Activated CD8-positive, alpha-beta memory T cell treated with anti-CD3 and anti-CD28 coated beads, Interleukin-2, amount 50 U/mL, for 48 hours (primary cell): ENCODE data around the gene NLGN1.

Experiments
- DNase-seq: peaks from one replicate; pipeline ENCODE4 v3.0.0-alpha.2; 2020

The NLGN1 gene

DNA sequence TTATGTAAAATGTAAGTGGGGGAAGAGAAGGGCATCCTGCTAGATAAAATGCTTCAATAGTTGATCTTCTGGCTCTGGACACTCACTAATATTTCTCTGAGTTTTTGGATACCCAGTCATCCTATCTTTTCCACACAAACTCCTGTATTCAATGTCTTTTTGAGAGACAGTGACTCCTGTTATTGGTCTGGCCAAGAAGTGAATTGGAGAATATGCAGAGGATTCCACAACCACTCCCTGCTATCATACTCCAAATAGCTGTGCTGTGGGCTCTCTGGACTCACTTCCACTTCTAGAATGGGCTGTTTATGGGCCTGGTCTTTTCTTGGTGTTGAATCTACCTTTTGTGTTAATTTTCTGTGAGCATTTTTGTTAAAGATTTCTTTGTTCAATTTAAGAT is 376.8 kb downstream of the NLGN1 start:
- DNase-seq, result no peak

DNA sequence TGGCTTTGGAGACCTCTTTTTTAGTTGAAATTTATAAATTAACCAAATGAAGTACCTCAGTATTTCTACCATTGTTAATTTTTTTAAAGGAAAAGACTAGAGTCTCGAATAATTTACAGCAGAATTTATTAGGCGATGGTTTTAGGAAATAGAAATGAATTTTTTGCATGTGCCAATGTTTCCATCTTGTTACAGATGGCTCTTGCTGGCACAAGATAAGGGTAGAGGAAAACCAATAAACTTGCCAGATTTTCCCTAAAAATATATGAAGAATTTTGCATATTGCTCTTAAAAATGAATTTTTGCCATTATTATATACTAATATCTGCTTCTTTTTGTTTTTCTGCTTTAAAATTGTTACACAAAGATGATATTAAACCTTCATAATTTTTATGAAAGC is 380.7 kb downstream of the NLGN1 start:
- DNase-seq, result no peak

DNA sequence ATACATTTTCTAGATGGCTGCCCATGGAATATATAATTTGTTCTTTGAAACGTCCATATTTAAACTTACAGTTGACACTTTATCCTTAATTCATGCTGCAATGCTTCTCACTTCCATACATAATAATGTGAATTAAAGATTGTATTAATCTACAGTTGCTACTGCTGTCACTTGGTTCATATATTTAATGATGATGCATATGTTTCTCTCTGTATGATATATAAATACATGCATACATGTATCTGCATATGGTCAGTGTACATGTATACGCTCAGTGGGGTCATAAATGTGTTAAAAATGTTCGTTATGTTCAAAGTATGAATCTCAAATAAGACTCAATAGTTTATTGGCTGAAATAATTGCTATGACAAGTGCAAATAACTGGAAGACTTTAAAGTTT is 382.5 kb downstream of the NLGN1 start:
- DNase-seq, result no peak

DNA sequence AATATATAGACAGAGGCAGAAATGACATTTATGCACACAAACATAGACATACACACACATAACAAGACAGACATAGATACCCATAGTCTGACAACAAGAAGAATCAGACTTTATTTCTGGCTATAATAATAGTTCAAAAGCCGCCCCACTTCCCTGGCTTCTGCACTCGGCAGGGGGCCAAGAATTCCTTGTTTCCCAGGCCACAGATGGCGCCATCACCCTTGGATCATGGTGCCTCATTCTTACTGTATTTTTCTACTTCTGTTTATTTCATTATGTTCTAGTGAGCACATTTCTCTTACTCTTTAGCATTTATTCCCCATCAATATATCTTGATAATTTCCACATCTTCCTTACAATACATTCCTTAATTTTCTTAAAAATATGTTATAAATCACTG is 387.5 kb downstream of the NLGN1 start:
- DNase-seq, result no peak

DNA sequence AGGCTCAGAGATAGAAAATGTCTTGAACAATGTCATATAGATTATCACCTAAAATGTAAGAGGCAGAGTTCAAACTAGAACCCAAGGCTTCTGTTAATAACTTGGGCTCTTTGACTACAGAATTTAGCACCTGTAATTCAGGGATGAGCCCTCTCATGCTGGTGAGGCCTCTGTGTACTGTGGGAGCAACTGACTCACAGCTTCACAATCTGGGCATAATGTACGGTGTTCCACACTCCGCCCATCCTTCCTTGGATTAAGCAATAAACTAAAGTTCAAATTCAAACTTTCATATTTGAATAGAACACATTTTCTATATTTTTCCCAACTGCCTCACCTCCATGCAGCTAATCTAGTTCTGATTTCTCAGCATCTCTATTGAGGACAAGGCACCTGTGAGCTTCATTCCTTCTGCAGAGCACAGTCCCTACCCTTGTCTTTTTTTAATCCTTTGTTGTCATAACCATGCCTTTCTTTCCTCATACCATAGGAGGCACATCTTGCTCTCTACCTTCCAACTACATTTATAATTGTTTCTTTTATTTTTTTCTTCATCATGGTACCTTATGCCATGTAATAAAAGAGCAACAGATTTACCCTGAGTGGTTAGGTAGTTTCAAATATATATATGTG is 392.1 kb downstream of the NLGN1 start:
- no peak for DNase-seq

DNA sequence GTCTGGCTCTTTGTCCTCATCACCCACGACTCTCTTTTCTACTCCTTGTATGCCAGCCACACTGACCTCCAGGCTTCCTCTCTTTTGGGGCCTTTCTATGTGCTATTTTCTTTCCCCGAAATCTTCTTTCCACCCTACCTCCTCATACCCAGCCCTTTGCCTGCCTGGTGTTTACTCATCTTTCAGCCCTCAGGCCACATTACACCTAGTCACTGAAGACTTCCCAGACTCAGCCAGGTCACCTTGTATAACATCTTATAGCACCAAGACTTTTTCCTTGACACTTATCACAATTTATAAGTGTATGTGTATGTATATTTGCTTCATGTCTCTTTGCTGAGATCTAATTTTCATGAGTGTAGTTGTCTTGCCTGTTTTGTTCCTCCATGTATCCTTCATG is 396.4 kb downstream of the NLGN1 start:
- DNase-seq, result no peak

DNA sequence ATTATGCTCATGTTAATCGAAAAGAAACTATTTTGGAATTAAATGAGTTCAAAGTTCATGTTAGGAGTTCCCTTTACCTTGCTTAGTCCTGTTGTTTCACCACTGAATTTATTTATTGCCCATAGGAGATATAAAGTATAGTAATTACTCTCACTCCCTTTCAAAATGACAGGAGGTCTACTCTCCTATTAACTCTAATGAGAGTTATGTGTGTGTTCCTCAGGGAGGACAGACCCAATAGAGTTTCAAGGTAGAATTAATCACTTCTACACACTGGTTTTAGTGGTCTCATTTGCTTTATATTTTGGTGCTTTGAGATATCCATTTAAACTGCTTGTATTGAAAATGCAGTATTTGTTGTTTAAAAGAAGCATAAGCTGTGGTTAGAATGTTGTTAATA is 398.9 kb downstream of the NLGN1 start:
- no peak for DNase-seq

DNA sequence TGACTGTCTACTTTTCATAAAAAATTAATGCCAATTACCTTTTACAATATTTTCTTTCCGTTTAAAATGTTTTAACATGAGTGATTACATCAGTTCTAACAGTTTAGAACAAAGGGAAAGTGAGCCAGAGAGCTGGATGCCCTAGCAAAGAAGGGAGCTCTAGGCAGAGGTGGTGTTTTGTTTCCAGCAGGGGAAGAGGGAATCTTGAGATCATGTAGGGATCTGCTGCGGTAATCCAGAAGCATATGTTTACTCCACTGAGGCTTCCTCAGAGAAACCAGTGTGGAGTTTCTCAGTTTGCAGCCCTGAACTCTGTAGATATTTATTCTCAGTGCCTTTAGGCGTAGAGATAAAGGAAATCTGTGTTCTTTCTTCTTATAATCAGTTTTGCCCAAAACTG is 399.3 kb downstream of the NLGN1 start:
- no peak for DNase-seq

DNA sequence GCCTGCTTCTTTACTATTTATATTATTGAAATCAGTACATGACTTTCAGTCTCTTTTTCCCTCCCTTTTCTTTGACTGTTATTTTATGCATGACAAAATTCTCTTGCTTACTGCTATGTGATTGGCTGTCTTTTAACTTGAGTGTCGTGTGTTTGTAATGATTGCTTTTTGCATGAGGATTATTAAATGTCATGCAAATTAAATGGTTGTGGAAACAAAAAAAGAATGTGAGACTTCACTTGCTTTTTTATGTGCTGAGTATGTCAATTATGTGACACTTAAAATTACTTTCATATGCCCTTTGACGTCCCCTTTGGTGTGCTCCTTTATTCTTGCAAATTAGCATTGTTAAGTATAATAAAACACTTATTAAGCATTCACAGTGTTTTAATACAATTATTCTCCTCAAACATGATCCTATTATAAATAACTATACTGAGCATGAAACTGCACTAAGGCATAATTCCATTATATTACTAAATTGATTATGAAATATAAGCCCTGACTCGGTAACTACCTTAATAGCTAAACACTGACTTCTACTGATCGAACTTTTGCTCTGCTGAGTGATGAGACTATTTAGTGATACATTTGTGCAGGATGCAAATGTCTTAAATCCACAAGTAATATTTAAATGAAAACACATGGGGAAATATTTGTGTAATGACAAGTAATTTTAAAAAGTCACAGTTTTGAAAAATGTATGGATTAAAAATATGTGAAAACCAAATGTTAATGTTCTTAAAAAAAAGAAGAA is 401.7 kb downstream of the NLGN1 start:
- DNase-seq, result no peak

DNA sequence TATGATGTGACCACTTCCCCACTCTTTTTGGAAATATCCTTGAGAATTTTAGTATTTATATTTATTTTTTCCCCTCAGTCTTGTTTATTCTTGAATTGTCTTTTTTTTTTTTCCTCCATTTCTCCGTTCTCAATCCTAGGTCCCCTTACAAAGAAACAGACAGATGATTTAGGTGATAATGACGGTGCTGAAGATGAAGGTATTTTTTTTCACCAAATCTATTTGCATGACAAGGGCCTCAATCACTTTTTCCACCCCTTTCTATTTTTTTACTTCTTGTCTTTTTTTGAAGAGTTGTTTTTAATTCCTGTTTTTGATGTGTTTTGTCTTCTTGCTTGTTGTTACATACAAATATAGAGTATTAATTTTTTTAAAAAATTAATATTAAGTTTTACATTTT is 402.6 kb downstream of the NLGN1 start:
- DNase-seq, result no peak

DNA sequence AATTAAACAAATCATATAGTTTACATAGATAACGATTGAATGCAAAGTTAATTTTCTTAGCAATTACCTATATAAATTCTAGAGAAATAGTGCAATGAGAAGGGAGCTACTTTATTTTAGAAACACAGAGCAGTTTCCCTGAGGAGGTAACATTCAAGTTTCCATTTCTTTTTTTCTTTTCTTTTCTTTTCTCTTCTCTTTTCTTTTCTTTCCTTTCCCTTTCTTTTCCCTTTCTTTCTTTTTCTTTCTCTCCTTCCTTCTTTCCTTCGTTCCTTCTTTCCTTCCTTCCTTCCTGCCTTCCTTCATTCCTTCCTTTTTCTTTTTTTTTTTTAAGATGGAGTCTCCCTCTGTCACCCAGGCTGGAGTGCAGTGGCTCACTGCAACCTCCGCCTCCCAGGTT is 417.3 kb downstream of the NLGN1 start:
- no peak for DNase-seq

DNA sequence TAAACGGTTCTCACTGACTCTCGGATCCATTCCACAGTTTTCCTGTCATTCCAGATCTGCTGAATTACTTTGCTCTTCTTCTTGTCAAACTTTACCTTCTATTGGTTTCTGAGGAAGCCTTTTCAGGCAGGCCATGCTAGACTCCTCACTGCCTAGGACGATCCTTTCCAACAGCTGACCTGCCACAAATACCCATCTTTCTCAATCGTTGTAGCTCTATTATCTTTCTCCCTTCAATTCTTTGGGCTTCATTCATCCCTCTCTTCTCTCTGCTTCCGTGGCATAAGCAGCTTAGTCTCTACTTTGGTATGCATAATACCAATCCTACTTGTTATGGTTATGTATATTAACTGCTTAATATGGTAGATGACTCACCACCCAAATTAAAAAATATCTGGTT is 421.8 kb downstream of the NLGN1 start:
- no peak for DNase-seq

DNA sequence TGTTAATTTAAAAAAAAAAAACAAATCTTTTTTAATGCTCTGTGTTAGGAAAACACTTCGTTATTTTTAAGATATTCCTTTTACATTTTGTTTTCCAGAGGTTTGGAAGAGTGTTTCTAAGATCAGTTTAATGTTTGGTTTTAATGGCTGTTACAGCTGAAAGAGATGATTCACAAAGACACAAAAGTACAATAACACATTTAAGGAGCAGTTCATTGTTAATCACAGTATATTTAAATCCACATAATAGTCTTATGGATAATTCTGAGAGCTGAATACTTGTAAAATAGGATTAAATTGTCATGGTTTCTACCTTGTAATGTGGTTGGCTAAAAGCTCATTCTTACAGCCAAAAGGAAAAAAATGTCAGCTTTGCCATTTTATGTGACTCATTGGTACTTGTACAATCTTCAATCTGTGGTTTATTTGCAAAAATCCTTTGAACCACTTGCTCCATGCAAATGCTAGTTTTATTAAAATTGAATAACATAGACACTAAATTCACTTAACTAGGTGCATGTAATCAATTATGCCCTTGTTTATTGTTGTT is 426.4 kb downstream of the NLGN1 start:
- no peak for DNase-seq

DNA sequence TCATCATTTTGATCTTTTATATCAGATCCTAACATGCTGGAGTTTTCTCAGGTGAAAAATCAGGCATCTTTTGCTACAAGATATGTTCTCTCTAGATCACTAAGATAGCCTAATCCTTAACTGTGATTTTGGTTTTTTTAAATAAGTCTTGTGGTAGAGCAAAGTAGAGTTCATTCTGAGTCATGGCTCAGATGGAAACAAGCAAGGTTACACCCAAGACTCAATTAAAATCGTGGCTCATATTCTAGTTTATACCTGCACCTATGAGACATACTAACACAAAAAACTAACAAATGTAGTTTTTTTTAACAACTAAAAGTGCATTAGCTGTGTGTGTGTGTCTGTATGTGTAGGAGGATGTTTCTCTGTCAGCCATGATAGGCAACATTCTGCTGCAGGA is 428.2 kb downstream of the NLGN1 start:
- DNase-seq, result no peak

DNA sequence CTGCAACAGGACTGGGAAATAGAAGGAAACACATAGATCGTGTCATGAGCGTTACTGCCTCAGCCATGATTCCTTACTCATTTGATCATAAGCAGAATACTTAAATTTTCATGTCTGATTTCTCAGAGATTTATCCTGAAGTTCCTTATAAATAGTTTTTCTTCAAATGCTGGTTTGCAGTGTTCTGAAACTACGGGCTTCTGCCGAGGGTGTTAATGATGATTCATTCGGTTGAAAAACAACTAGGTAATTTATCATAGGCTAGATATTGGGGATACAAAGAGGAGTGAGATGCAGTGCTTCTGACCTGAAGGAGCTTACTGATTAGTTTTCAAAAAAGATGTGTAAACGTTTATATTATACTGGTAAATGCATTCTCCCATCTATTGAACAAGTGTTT is 428.9 kb downstream of the NLGN1 start:
- no peak for DNase-seq

DNA sequence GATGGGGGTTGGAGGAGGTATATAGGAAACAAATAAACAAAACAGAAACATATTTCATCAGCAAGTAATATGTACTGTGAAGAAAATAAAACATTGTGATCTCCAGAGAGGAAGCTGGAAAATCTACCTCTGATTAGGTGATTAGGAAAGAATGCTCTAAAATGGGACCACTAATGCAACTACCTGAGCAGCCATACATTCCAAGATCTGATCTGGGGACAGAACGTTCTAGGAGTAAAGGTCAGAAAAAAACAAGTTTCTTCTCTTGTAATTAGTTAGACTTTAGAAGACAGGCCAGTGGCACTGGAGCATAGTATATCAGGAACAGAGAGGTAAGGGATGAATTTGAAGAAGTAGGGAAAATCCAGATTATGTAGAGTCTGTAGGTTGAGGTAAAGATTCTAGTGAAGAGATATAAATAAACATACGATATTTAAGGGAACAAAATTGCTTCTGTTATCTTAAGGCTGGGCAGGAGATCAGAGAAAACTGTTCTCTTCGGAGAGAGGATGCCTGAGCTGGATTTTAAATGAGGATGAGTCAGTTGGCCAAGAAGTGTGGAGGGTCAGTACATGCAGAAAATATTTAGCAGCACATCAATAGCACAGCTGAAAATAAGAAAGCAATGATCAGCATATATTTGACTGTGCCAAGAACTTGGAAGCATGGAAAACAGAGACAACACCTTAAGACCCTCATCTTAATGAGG is 429.5 kb downstream of the NLGN1 start:
- no peak for DNase-seq

DNA sequence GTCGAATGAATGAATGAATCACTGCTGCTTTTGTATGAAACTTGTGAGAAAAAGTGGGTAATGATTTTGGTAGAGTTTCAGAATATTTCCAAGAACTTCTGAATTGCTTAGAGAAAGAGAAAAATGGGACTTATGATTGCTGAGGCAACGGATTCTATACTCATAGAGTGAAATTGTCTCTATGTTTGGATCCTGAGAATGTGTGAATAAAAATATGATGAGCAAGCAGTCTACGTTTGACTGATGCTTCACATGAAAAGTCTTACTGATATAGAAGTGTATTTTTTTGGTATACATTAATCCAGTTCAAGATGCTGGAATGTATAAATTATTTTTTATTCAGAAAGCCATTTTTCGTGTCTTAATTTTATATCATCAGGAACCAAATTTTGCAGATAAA is 441.1 kb downstream of the NLGN1 start:
- no peak for DNase-seq

DNA sequence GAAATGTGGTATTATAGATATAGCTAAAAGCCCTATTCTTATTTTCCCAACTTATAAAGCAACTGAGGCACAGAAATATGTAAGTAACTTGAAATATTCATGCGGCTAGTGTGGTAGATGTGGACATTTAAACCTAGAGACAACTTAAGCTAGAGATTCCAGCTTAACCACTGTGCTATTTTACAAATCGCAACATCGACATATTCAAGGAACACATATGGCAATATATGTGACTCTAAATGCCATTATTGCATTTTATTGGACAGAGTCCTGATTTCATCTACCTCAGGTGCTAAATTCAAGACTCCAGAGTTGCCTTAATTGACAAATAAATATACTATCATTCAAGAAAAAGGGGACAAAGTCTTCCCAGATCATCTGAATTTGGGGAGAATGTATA is 442.3 kb downstream of the NLGN1 start:
- no peak for DNase-seq

DNA sequence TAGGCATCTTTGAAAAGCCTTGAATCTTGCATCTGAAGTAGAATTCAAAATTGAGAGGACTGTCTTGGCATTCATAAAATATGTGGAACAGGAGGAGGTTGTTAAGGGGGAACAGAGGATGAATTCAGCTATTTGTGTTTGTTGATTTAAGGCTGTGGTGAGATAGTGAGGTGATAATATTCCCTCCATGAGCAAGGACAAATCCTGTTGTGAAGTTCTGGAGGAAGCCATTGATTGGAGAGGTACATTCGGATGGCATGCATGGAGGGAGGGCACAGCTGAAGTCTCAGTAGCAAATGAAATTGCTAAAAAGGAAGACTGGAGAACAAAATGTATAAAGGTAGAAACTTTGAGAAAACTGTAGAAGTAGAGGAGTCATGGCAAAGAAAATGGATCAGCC is 443.8 kb downstream of the NLGN1 start:
- DNase-seq, result no peak

DNA sequence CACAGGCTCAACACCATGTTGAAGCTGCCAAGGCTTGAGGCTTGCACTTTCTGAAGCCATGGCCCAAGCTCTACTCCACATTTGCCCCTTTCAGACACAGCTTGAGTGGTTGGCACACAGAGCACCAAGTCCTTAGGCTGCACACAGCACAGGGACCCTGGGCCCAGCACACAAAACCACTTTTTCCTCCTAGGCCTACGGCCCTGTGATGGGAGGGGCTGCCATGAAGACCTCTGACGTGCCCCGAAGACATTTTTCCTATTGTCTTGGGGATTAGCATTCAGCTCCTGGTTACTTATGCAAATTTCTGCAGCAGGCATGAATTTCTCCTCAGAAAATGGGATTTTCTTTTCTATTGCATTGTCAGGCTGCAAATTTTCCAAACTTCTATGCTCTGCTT is 445.5 kb downstream of the NLGN1 start:
- DNase-seq, result no peak

DNA sequence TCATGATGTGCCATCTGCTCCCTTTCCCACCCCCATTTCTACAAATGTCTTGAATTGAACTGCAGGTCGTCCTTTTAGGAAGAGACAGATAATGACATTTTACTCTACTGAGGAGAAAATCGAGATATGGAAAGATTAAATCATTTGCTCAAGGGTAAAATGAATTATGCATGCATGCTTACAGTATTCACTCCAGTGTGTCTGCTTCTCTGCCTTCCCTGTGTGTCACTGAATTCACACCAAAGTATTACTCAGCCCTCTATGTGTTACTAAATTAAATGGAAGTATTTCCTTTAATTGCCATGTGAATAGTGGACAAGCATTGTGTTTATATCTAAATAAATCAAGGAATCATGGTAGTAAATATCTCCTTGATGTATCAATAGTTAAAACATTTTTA is 449.0 kb downstream of the NLGN1 start:
- DNase-seq, result no peak

DNA sequence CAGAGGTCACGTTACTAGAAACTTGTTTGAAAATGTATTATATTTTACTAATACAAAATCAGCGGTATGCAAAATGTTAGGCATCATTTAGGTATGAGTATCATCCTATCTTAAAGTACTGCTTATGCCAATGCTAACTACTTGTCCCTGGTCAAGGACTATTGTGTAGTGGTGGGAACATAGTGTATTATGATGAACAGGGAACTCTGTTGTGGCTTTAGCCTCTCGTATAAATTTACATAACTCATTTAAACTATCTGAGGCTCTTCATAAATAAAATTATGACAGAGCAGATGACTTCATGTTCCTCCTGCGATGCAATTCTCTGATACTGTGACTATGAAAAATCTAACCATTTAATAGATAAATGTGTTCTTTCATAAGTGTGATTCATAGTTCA is 451.9 kb downstream of the NLGN1 start:
- DNase-seq, result no peak

DNA sequence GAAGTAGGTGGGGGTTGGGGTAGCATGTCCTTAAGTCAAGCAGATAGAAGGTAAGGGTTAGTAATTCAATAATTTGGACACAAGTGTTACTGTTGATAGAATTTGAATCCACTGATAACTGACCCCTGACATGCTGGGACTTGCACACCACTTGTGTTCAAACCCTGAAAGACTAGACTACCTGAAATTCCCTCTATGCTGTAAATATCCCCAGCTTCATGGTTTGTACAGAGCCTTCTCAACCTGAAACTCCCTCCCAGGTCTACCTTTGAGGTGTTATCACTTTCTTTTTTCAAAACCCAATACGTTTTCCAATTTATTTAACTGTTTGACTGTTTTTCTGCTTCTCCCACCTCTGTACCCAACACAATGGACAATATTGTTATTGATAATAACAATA is 459.6 kb downstream of the NLGN1 start:
- no peak for DNase-seq

DNA sequence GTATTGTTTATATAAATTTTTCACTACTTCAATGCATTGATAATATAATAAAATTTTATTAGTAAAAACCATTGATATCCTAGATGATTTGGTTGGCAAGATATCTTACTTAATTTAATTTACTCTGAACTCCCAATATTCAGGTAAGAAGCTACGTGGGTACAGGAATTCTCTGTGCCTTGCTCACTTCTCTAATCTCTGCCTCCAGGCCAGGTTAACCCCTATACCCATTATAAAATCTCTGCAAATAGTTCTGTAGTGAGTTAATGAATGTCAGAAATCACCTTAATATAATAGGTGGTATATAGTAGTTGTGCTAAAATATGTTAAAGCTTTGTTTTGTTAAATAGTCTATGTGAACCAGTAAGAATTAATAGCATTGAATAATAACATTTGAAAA is 465.2 kb downstream of the NLGN1 start:
- no peak for DNase-seq
